ENCODE results near the gene FAM170B. TPM values are rescaled to one million over a fixed set of nuclear protein-coding genes. Genes with fewer than 3 reads are reported as not detected.

FAM170B gene
- polyA plus RNA-seq, 1 of the 3 experiments (the other 2 are of a cell fraction): not detected

GRCh38 chr10:49138361-49138891 lies 4.6 kb upstream of the FAM170B start:
- peaks cover 3% of the 10 kb centered on the region for H3F3A ChIP-seq (replicated peaks; ENCODE audit: insufficient read depth)
- ChIA-PET POLR2A (no interaction called here), CTCF (interaction anchor here (1.1 to 1.3 kb wide), 2 partner anchors 10 to 158 kb away, joined by 3 to 5 read pairs; no protein-coding TSS in a partner anchor)
- H2AFZ ChIP-seq (ENCODE audit: low read depth): no peak overlapping the region
- H3K9me2 ChIP-seq: no peaks in the 10 kb centered on the region
- H3K9ac ChIP-seq: no peak overlapping the region
- TF ChIP-seq MXI1 (IDR thresholded peaks at IDR 0.05; ENCODE audit: low read depth, low read length): no peak
- TF ChIP-seq EP300 (IDR thresholded peaks at IDR 0.05; ENCODE audit: borderline replicate concordance in 1 of 2, low read depth in 1 of 2, low read length in 1 of 2): no peak
- TF ChIP-seq, protein P1, sequence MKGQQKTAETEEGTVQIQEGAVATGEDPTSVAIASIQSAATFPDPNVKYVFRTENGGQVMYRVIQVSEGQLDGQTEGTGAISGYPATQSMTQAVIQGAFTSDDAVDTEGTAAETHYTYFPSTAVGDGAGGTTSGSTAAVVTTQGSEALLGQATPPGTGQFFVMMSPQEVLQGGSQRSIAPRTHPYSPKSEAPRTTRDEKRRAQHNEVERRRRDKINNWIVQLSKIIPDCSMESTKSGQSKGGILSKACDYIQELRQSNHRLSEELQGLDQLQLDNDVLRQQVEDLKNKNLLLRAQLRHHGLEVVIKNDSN (IDR thresholded peaks at IDR 0.05; ENCODE audit: borderline replicate concordance, low read depth): no peak
- no peak for TF ChIP-seq RFX5 (IDR thresholded peaks at IDR 0.05; ENCODE audit: low read length)
- no peak for TF ChIP-seq JUND (IDR thresholded peaks at IDR 0.05)
- no peaks in the 10 kb centered on the region for H3K27me3 ChIP-seq (ENCODE audit: insufficient read depth)
- WGBS (ENCODE audit: low lambda C conversion rate): 48% methylated on average over 6 of the region's 7 CpGs
- DNase-seq: no peak
- H4K20me1 ChIP-seq (ENCODE audit: insufficient read depth): no peaks in the 10 kb centered on the region
- H3K4me2 ChIP-seq: no peak overlapping the region
- H3K79me2 ChIP-seq (ENCODE audit: insufficient read depth): no peaks in the 10 kb centered on the region
- H3K4me1 ChIP-seq (ENCODE audit: control insufficient read depth in 1 of 2, insufficient read depth in 2 of 2, low read depth in 1 of 2, low read length in 1 of 2): peaks cover 0 to 15% of the 10 kb centered on the region in 2 experiments; a peak in 2 of 4 replicates
- no peaks in the 10 kb centered on the region for H3K36me3 ChIP-seq (replicated peaks in 1 of 2; ENCODE audit: control insufficient read depth in 1 of 2, insufficient read depth in 2 of 2, low read length in 1 of 2)
- no peaks in the 10 kb centered on the region for H3K9me3 ChIP-seq
- no peak overlapping the region; a peak in 1 of 4 replicates for H3K27ac ChIP-seq (ENCODE audit: low read depth in 2 of 2, low read length in 1 of 2)
- H3K4me3 ChIP-seq (ENCODE audit: low read depth in 2 of 2, low read length in 1 of 2): no peak overlapping the region

DNA sequence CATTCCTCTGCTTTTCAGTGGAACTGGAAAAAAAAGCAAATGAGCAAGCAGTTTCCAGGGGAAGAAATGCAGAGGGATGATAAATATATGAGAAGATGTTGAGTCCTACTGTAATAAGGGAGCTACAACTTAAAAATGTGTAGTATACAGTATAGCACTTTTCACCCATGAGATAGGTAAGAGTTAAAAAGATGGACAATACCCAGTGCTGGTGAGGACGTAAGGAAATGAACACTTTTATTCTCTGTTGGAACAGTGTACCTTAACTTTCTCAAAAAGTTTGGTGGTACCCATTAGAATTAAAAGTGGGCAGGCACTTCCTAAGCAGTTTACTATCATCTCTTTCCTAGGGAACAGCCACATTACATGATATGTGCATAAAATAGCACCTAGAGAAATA lies 2.7 kb upstream of the FAM170B start:
- 40% methylated on average over 1 of the region's 1 CpG for WGBS (ENCODE audit: low lambda C conversion rate)
- Histone ChIP-seq H3K9ac (no peak overlapping the region), H3K79me2 (ENCODE audit: insufficient read depth) (no peaks in the 10 kb centered on the region), H3F3A (replicated peaks; ENCODE audit: insufficient read depth) (peaks cover 3% of the 10 kb centered on the region), H3K4me2 (no peak overlapping the region), H3K36me3 (replicated peaks in 1 of 2; ENCODE audit: control insufficient read depth in 1 of 2, insufficient read depth in 2 of 2, low read length in 1 of 2) (no peaks in the 10 kb centered on the region), H3K9me2 (no peaks in the 10 kb centered on the region), H3K27ac (ENCODE audit: low read depth in 2 of 2, low read length in 1 of 2) (no peak overlapping the region), H3K27me3 (ENCODE audit: insufficient read depth) (no peaks in the 10 kb centered on the region), H2AFZ (ENCODE audit: low read depth) (no peak overlapping the region), H4K20me1 (ENCODE audit: insufficient read depth) (no peaks in the 10 kb centered on the region), H3K4me3 (ENCODE audit: low read depth in 2 of 2, low read length in 1 of 2) (no peak overlapping the region), H3K9me3 (no peaks in the 10 kb centered on the region), H3K4me1 (ENCODE audit: control insufficient read depth in 1 of 2, insufficient read depth in 2 of 2, low read depth in 1 of 2, low read length in 1 of 2) (peaks cover 0 to 8% of the 10 kb centered on the region in 2 experiments; a peak in 1 of 4 replicates)
- TF ChIP-seq CHD2 (IDR thresholded peaks at IDR 0.05; ENCODE audit: low read length, partially characterized antibody) (no peak), MEF2A (IDR thresholded peaks at IDR 0.05; ENCODE audit: borderline replicate concordance, low read depth) (no peak), GATA2 (CRISPR knock-in tag; IDR thresholded peaks at IDR 0.05) (no peak), GABPA (IDR thresholded peaks at IDR 0.05; ENCODE audit: low read depth) (no peak), REST (IDR thresholded peaks at IDR 0.05; ENCODE audit: low read depth, low read length) (no peak), TAF1 (IDR thresholded peaks at IDR 0.05; ENCODE audit: borderline replicate concordance, low read depth, low read length) (no peak), FOXJ3 (CRISPR knock-in tag; IDR thresholded peaks at IDR 0.05) (no peak)
- TF ChIP-seq, protein P1 (IDR thresholded peaks at IDR 0.05; ENCODE audit: borderline replicate concordance, low read depth): no peak
- ChIA-PET CTCF (no interaction called here), POLR2A (no interaction called here)
- no peak for DNase-seq

Data from SK-N-SH (cell line).